SU-DHL-6 (cell line): ENCODE data around the gene NGF.

Experiments used
- CTCF ChIP-seq: fragments of 200-600 bp; sonication (generic); IDR thresholded peaks from one replicate; pipeline ENCODE4 v1.5.1; 2017; ENCODE audit warnings: antibody characterized with exemption, mild to moderate bottlenecking, low read length, moderate library complexity; ENCODE audit not compliant: insufficient read depth, poor library complexity, severe bottlenecking
- EZH2phosphoT487 ChIP-seq: fragments of 200-600 bp; sonication (generic), shearing (Covaris generic); conservative IDR thresholded peaks from 2 replicates; pipeline ENCODE4 v1.6.1; 2018; ENCODE audit warnings: mild to moderate bottlenecking, antibody characterized with exemption, low read length, moderate library complexity, mixed read lengths

DNA sequence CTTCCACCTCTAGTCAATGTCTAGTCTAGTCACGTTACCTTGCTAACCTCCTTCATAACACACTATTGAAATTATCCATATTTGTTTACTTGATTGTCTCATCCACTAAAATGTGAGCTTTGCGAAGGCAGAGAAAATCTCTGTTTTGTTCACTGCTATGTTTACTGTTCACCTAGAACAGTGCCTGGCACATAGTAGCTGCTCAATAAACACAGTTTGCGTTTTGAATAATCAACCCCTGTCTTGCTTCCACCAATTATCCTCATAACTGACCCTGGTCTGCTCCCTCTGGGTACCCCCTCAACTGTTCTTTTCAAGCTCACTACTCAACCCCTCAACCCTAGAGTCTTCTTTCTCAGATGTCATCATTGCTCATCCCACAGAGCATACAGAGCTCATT, 36.5 kb upstream of the NGF start:
- TF ChIP-seq CTCF (no peak), EZH2phosphoT487 (no peak)
